K562 (cell line): ENCODE measurements around the gene HSPB8. TPM values are rescaled to one million over a fixed set of nuclear protein-coding genes. Genes with fewer than 3 reads are reported as not detected.

Source experiments
- ATAC-seq: fragments of 200-7000 bp; cut with Tn5 transposase; 3 replicates; pipeline ENCODE4 v1.9.1; 2020; ENCODE audit warnings: moderate library complexity
- BruUV-seq: library from RNA; stranded (reverse); fragments of 400-500 nt; replicated peaks from 2 replicates; lab custom pipeline; 2021; lab: Mats Ljungman, UMichigan
- CTCF ChIA-PET: fragments of 300-600 bp; formaldehyde crosslinking; extraction: SDS; loops from one replicate; lab custom pipeline; 2021; ENCODE audit warnings: low intra/inter-chr PET ratio; lab: Yijun Ruan, JAX
- POLR2A ChIA-PET: fragments of 300-600, 350-650 bp; sonication (Branson Sonifier 250); formaldehyde crosslinking; extraction: SDS; loops from one replicate; lab custom pipeline; 2021; ENCODE audit warnings: antibody characterized with exemption, inconsistent platforms; lab: Yijun Ruan, JAX
- DNase-seq, 4 experiments: peaks; one replicate each; pipeline versions ENCODE4 v3.0.0 to v3.0.0-alpha.2; 2011 to 2018; ENCODE audit warnings: low spot score in 3 of 4, mixed read lengths in 3 of 4; ENCODE audit errors: extremely low read depth in 1 of 4
- FAIRE-seq: peaks from 2 replicates; lab custom pipeline; 2011; peaks lifted over from hg19 to GRCh38; lab: Jason Lieb, UNC
- H2AFZ ChIP-seq: 2 replicates; pipeline ENCODE4 v1.6.0; 2011; ENCODE audit warnings: low read depth, low read length, control low read depth, inconsistent platforms
- H3K27ac ChIP-seq: fragments of 200-600 bp; 3 replicates; pipeline ENCODE4 v1.8.0; 2011; ENCODE audit warnings: low read depth, mild to moderate bottlenecking, control low read depth, inconsistent platforms, low read length, moderate library complexity, mixed read lengths; ENCODE audit errors: extremely low read depth
- H3K27me3 ChIP-seq, 2 experiments: fragments of 300-600 bp in 1 of 2; 2 replicates in 1 of 2; 3 replicates in 1 of 2; pipeline versions ENCODE4 v1.6.0 to v1.8.0; 2011; ENCODE audit warnings: inconsistent platforms in 2 of 2, low read length in 2 of 2, mild to moderate bottlenecking in 1 of 2, mixed read lengths in 1 of 2, moderate library complexity in 1 of 2; ENCODE audit not compliant: control insufficient read depth in 2 of 2, insufficient read depth in 2 of 2
- H3K36me3 ChIP-seq: fragments of 300-600 bp; 3 replicates; pipeline ENCODE4 v1.8.0; 2011; ENCODE audit warnings: mild to moderate bottlenecking, low read length, inconsistent platforms; ENCODE audit not compliant: control insufficient read depth, insufficient read depth
- H3K4me1 ChIP-seq, 2 experiments: fragments of 200-600 bp in 1 of 2; replicated peaks in 1 of 2; 2 replicates in 1 of 2; 3 replicates in 1 of 2; pipeline versions ENCODE4 v1.5.1 to v1.8.0; 2011; ENCODE audit warnings: inconsistent platforms in 2 of 2, low read length in 2 of 2, mild to moderate bottlenecking in 1 of 2, mixed read lengths in 1 of 2, moderate library complexity in 1 of 2; ENCODE audit not compliant: control insufficient read depth in 2 of 2, insufficient read depth in 2 of 2
- H3K4me2 ChIP-seq: 2 replicates; pipeline ENCODE4 v1.6.1; 2011; ENCODE audit warnings: low read length, control low read depth, inconsistent platforms, mixed read lengths; ENCODE audit not compliant: insufficient read depth
- H3K4me3 ChIP-seq: fragments of 200-600 bp; sonication (generic), shearing (Covaris generic); 2 replicates; pipeline ENCODE4 v1.5.1; 2016; ENCODE audit warnings: control low read depth, inconsistent platforms
- H3K79me2 ChIP-seq: fragments of 200-600 bp; 3 replicates; pipeline ENCODE4 v1.8.0; 2011; ENCODE audit warnings: low read length, inconsistent platforms; ENCODE audit not compliant: control insufficient read depth, insufficient read depth
- H3K9ac ChIP-seq, 2 experiments: 2 replicates each; pipeline versions ENCODE4 v1.6.0 to v1.6.1; 2011; ENCODE audit warnings: low read depth in 2 of 2, low read length in 2 of 2, control low read depth in 1 of 2, inconsistent platforms in 1 of 2, mild to moderate bottlenecking in 1 of 2, mixed read lengths in 1 of 2; ENCODE audit not compliant: insufficient read depth in 1 of 2
- H3K9me1 ChIP-seq: one replicate; pipeline ENCODE4 v1.6.0; 2011; ENCODE audit warnings: inconsistent platforms, mild to moderate bottlenecking, low read length, moderate library complexity; ENCODE audit not compliant: control insufficient read depth, insufficient read depth
- H3K9me3 ChIP-seq: replicated peaks from 2 replicates; pipeline ENCODE4 v1.5.1; 2011; ENCODE audit warnings: low read depth, low read length, inconsistent platforms; ENCODE audit not compliant: control insufficient read depth, insufficient read depth
- H4K20me1 ChIP-seq: replicated peaks from 2 replicates; pipeline ENCODE4 v1.6.1; 2011; ENCODE audit warnings: low read length, inconsistent platforms, mixed read lengths; ENCODE audit not compliant: control insufficient read depth, insufficient read depth
- BCLAF1 ChIP-seq, 2 experiments: fragments of 450-650 bp in 1 of 2; IDR thresholded peaks; 2 replicates each; pipeline ENCODE4 v1.6.1; 2011 to 2017; ENCODE audit warnings: low read depth in 2 of 2, antibody characterized with exemption in 1 of 2, borderline replicate concordance in 1 of 2, low read length in 1 of 2, mild to moderate bottlenecking in 1 of 2, mixed read lengths in 1 of 2; ENCODE audit not compliant: control insufficient read depth in 1 of 2
- DMBX1 ChIP-seq: fragments of 250-450 bp; sonication (Bioruptor Pico); IDR thresholded peaks from 2 replicates; pipeline ENCODE4 v1.8.0; 2022; ENCODE audit warnings: inconsistent platforms, mild to moderate bottlenecking, moderate library complexity, borderline replicate concordance
- FOS ChIP-seq: IDR thresholded peaks from 3 replicates; pipeline ENCODE4 v1.6.1; 2011; ENCODE audit not compliant: insufficient read length; ENCODE audit errors: extremely low read depth
- GATAD2B ChIP-seq: fragments of 450-650 bp; IDR thresholded peaks from 2 replicates; pipeline ENCODE4 v1.6.1; 2017; ENCODE audit warnings: mild to moderate bottlenecking, borderline replicate concordance
- KDM2B ChIP-seq: fragments of 250-450 bp; sonication (Bioruptor Pico); IDR thresholded peaks from 2 replicates; pipeline ENCODE4 v1.8.0; 2021; ENCODE audit warnings: mild to moderate bottlenecking, moderate library complexity
- MEIS2 ChIP-seq: fragments of 450-650 bp; IDR thresholded peaks from 2 replicates; pipeline ENCODE4 v1.6.1; 2014; ENCODE audit warnings: mild to moderate bottlenecking; ENCODE audit not compliant: partially characterized antibody
- PCBP2 ChIP-seq: fragments of 200-400 bp; formaldehyde crosslinking; IDR thresholded peaks from 2 replicates; pipeline ENCODE4 v1.6.1; 2018; ENCODE audit warnings: low read length, low read depth, mild to moderate bottlenecking, moderate library complexity; ENCODE audit not compliant: poor library complexity, severe bottlenecking
- RFX5 ChIP-seq: IDR thresholded peaks from 2 replicates; pipeline ENCODE4 v1.6.1; 2011; ENCODE audit warnings: low read depth, mild to moderate bottlenecking, improper control_type of control experiment, low read length
- SREBF2 ChIP-seq: sonication (generic); formaldehyde crosslinking; IDR thresholded peaks from 2 replicates; pipeline ENCODE4 v1.4.0; 2020; ENCODE audit warnings: mild to moderate bottlenecking, missing genetic modification reagents
- ZKSCAN8 ChIP-seq: fragments of 200-800 bp; sonication (Bioruptor generic); IDR thresholded peaks from 2 replicates; pipeline ENCODE4 v1.6.1; 2016; ENCODE audit warnings: missing genetic modification characterization, missing compliant biosample characterization
- ZNF23 ChIP-seq: fragments of 250-450 bp; sonication (Bioruptor Pico); IDR thresholded peaks from 2 replicates; pipeline ENCODE4 v1.4.0; 2020; ENCODE audit warnings: mild to moderate bottlenecking
- WGBS: fragments of 100-300 bp; shearing (Covaris generic); methylation state at CpG from one replicate; pipeline ENCODE4 v1.1.6; 2016; ENCODE audit warnings: low coverage, mixed read lengths; ENCODE audit not compliant: insufficient coverage; ENCODE audit errors: missing lambda C conversion rate; 5-methylcytosine and 5-hydroxymethylcytosine counted together
- in situ Hi-C: fragments of 300-500 bp; cut with MboI; formaldehyde crosslinking; loops from 4 replicates; pipeline ENCODE4 v1.15.0; 2018; ENCODE audit warnings: inconsistent platforms, mixed read lengths
- intact Hi-C: fragments of 100-400 bp; cut with micrococcal nuclease; formaldehyde crosslinking; loops from 2 replicates; pipeline ENCODE4 v1.14.2; 2022
- polyA plus RNA-seq, 8 experiments: library from polyadenylated mRNA; depleted of rRNA in 4 of 8; stranded (reverse) in 5 of 8; unstranded in 3 of 8; fragments of >200 nt; fragmentation: Nextera tagmentation in 2 of 8; fragmentation: Illumina TruSeq in 1 of 8; extraction: Ambion mirVana in 2 of 8; extraction: Trizol in 1 of 8; gene quantifications; 2 replicates each; pipeline versions ENCODE4 v1.2.1 to v1.2.3, GENCODE V29; 2011 to 2014; ENCODE audit warnings: inconsistent platforms in 1 of 8, missing spikeins in 1 of 8
- total RNA-seq, 7 experiments: library from RNA; depleted of rRNA in 6 of 7; stranded (reverse); fragments of >200 nt in 6 of 7; fragmentation: Illumina TruSeq in 2 of 7; extraction: Trizol in 2 of 7; gene quantifications; 2 replicates each; pipeline versions ENCODE4 v1.2.1 to v1.2.3, GENCODE V29; 2011 to 2021; ENCODE audit warnings: low replicate concordance in 1 of 7
- TF ChIP-seq, protein P1 (sequence below): sonication (generic); formaldehyde crosslinking; IDR thresholded peaks from 2 replicates; pipeline ENCODE4 v1.8.0; 2022; ENCODE audit warnings: mild to moderate bottlenecking, missing genetic modification reagents

Gene HSPB8
- total and polyA plus RNA-seq, 9 of the 15 experiments (the other 6 are each of a cell fraction or from before 2014, with no cell fraction given), result 0.13 TPM; not detected in 8

DNA sequence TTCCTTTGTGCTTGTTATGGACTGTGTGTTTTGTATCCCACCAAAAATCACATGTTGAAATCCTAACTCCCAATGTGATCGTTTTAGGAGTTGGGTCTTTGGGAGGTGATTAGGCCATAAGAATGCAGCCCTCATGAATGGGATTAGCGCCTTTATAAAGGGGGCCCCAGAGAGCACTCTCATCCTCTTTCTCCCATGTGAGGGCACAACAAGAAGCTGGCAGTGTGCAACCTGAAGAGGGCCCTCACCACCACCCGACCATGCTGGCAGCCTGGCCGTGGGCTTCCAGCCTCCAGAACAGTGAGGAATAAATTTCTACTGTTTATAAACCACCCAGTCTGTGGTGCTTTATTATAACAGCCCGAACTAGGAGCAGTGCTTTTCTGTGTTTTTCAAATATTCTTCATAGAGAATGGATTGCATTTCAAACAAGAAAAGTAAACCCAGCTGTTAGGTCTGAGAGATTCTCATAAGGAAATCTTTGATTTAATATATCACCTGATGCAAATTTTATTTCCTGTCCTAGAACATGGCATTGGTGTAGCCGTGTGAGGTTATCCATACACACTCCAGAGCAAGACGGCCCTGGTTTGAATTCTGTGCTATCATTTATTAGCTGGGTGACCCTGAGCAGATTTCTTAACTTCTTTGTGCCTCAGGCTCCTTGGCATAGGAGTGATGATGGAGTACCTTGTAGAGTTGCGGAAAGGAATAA, 27.8 kb downstream of the HSPB8 start:
- Histone ChIP-seq H3K4me2 (no peak overlapping the region), H3K36me3 (no peaks in the 10 kb centered on the region), H3K9ac (no peak overlapping the region), H2AFZ (no peak overlapping the region), H3K4me1 (no peaks in the 10 kb centered on the region), H4K20me1 (no peaks in the 10 kb centered on the region), H3K27me3 (no peaks in the 10 kb centered on the region; a peak in 2 of 5 replicates), H3K9me1 (no peaks in the 10 kb centered on the region), H3K9me3 (no peaks in the 10 kb centered on the region), H3K27ac (no peak overlapping the region), H3K79me2 (no peaks in the 10 kb centered on the region), H3K4me3 (no peak overlapping the region)
- ATAC-seq, result no peak
- WGBS, result under 1% methylated on average over 8 of the region's 8 CpGs
- FAIRE-seq, result no peak
- TF ChIP-seq RFX5 (no peak), GATAD2B (no peak), DMBX1 (CRISPR knock-in tag) (no peak), MEIS2 (no peak), ZKSCAN8 (CRISPR knock-in tag) (no peak), ZNF23 (CRISPR knock-in tag) (no peak), PCBP2 (no peak), FOS (no peak), KDM2B (no peak), BCLAF1 (IDR thresholded peaks at IDR 0.05; ENCODE audit: borderline replicate concordance in 1 of 2, control insufficient read depth in 1 of 2, low read depth in 2 of 2, low read length in 1 of 2) (no peak), SREBF2 (no peak)
- TF ChIP-seq, protein P1, sequence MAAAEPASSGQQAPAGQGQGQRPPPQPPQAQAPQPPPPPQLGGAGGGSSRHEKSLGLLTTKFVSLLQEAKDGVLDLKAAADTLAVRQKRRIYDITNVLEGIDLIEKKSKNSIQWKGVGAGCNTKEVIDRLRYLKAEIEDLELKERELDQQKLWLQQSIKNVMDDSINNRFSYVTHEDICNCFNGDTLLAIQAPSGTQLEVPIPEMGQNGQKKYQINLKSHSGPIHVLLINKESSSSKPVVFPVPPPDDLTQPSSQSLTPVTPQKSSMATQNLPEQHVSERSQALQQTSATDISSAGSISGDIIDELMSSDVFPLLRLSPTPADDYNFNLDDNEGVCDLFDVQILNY, result no peak
- ChIA-PET POLR2A (interaction anchor here (0.6 kb wide), 1 partner anchor 38 kb away, joined by 4 read pairs; no protein-coding TSS in a partner anchor), CTCF (no interaction called here)
- intact Hi-C loops (no loop called here), in situ Hi-C loops (no loop called here)
- DNase-seq, result no peak
- BruUV-seq, result no TSS peak
